Motor neuron (in vitro differentiated cells): ENCODE data around the gene CLCN7. TPM values are rescaled to one million over a fixed set of nuclear protein-coding genes. Genes with fewer than 3 reads are reported as not detected.

Experiments used
- ATAC-seq, 8 experiments: fragments of 200-7000 bp; cut with Tn5 transposase; replicated peaks in 6 of 8; 2 replicates each; pipeline ENCODE4 v1.8.0; 2021; ENCODE audit warnings: mild to moderate bottlenecking in 8 of 8, moderate library complexity in 8 of 8
- H3K27ac ChIP-seq, 2 donors: fragments of 250-450 bp; sonication (Bioruptor Pico); 2 replicates each; pipeline ENCODE4 v1.9.0; 2021; ENCODE audit warnings: antibody characterized with exemption in 2 of 2, mild to moderate bottlenecking in 2 of 2, moderate library complexity in 1 of 2
- H3K4me1 ChIP-seq, 2 donors: fragments of 250-450 bp; sonication (Bioruptor Pico); replicated peaks in 1 of 2; 2 replicates each; pipeline ENCODE4 v1.6.1; 2021; ENCODE audit warnings: antibody characterized with exemption in 2 of 2, mild to moderate bottlenecking in 2 of 2, moderate library complexity in 1 of 2
- H3K4me3 ChIP-seq, 5 donors: fragments of 250-450 bp; sonication (Bioruptor Pico); 2 replicates each; pipeline ENCODE4 v1.9.0; 2021; ENCODE audit warnings: antibody characterized with exemption in 5 of 5, mild to moderate bottlenecking in 5 of 5, moderate library complexity in 4 of 5
- WGBS, 10 experiments: fragments of 450-650 bp; shearing (Covaris generic); methylation state at CpG; one replicate each; pipeline ENCODE4 v1.0.0; 2022; 5-methylcytosine and 5-hydroxymethylcytosine counted together
- in situ Hi-C, 9 experiments: fragments of 400-800 bp; cut with MboI; loops; one replicate each; pipeline ENCODE4 v1.15.0; 2021; ENCODE audit warnings: low sequenced_read_pairs in 9 of 9, low pct_unique_long_range_greater_than_20kb in 2 of 9; ENCODE audit not compliant: unreplicated experiment in 9 of 9
- total RNA-seq, 8 experiments: library from RNA; unstranded; fragments of 300-600 nt; gene quantifications; 2 replicates each; pipeline versions ENCODE4 v1.2.3 to v1.2.4, GENCODE V29; 2022

CLCN7 gene
- total RNA-seq, 8 experiments from 2014 or later, result 10.0 to 58.5 (median 27.4) TPM

GRCh38 chr16:1416521-1416941 is 58.3 kb downstream of the CLCN7 start:
- Histone ChIP-seq H3K4me3 (no peak overlapping the region), H3K4me1 (peaks cover 14 to 23% of the 10 kb centered on the region in 2 donors), H3K27ac (no peak overlapping the region)
- ATAC-seq, result peak in 1 of 8 experiments; percentile 3
- in situ Hi-C loops, result no loop called here
- WGBS, 10 experiments, result 59 to 93% (median 81%) methylated on average over 2 to 3 of the region's 3 CpGs; no CpG with 5 or more reads in 5 of the 10 experiments

DNA sequence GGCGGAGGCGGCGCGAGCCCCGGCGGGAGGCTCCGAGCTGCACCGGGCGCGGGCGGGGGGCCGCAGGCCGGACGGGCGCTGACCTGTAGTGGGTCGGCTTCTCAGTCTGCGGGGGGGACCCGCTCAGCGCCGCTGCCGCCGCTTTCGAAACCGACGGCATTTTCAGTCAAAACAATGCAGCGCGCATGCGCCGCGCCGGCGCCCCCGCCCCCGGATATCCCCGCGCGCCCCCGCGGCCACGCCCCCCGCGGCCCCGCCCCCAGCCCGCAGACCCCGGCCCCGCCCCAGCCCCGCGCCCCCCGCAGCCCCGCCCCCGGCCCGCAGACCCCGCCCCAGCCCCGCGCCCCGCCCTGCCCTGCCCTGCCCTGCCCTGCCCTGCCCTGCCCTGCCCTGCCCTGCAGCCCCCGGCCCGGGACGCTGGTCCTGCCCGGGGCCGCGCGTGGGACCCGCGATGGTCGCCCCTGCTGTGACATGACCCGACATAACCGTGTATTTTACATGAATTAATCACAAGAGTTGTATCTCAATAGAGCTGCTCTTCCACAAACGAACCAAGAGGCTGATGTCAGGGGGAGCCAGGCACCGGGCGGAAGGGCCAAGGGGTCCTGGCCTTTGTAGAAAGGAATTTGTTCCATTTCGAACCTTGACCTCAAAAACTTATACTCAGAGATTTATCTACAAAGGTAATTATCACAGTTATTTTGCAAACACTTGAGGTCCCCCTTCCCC is 60.1 kb downstream of the CLCN7 start, which contains the start of gene UNKL:
TSS of gene UNKL (minus strand) at position 173 of the 729 bp plus-strand sequence. CDS start at position 160, 13 bp downstream.
- in situ Hi-C loops, result no loop called here
- Histone ChIP-seq H3K4me1 (peaks cover 10 to 19% of the 10 kb centered on the region in 2 donors), H3K4me3 (peak within 1 kb of the TSS; percentile 63 to 100 (median 90)), H3K27ac (peak within 1 kb of the TSS; percentile 65 to 87)
- peak; percentile 16 to 79 (median 76) for ATAC-seq
- WGBS, 10 experiments, result 7 to 53% (median 34%) methylated on average over 3 to 6 of the region's 72 CpGs; no CpG with 5 or more reads in 6 of the 10 experiments

GRCh38 chr16:1413684-1414531 is 60.9 kb downstream of the CLCN7 start:
- ATAC-seq, result peak; percentile 33 to 70 (median 58)
- peak overlapping the region; percentile 65 to 87 for H3K27ac ChIP-seq
- 10 to 13% (median 11%) methylated on average over 2 to 10 of the region's 85 CpGs; no CpG with 5 or more reads in 7 of the 10 experiments for WGBS, 10 experiments
- in situ Hi-C loops, result no loop called here
- peaks cover 8 to 15% of the 10 kb centered on the region in 2 donors for H3K4me1 ChIP-seq
- peak overlapping the region; percentile 63 to 100 (median 90) for H3K4me3 ChIP-seq

GRCh38 chr16:1412847-1413246 is 62.0 kb downstream of the CLCN7 start:
- no peak overlapping the region for H3K27ac ChIP-seq
- in situ Hi-C loops, result no loop called here
- 80 to 100% methylated on average over 1 to 2 of the region's 2 CpGs; no CpG with 5 or more reads in 8 of the 10 experiments for WGBS, 10 experiments
- peaks cover 7 to 10% of the 10 kb centered on the region in 2 donors for H3K4me1 ChIP-seq
- no peak for ATAC-seq
- H3K4me3 ChIP-seq, result no peak overlapping the region

GRCh38 chr16:1408171-1408837 is 66.5 kb downstream of the CLCN7 start:
- peaks cover 7% of the 10 kb centered on the region in 2 donors for H3K4me1 ChIP-seq
- peak; percentile 89 to 95 (median 93) for ATAC-seq
- peak overlapping the region; percentile 54 to 81 (median 68) for H3K4me3 ChIP-seq
- H3K27ac ChIP-seq, result peak overlapping the region; percentile 71 to 79
- in situ Hi-C loops, result no loop called here
- WGBS, 10 experiments, result 0 to 3% (median 0%) methylated on average over 1 to 5 of the region's 42 CpGs; no CpG with 5 or more reads in 7 of the 10 experiments

DNA sequence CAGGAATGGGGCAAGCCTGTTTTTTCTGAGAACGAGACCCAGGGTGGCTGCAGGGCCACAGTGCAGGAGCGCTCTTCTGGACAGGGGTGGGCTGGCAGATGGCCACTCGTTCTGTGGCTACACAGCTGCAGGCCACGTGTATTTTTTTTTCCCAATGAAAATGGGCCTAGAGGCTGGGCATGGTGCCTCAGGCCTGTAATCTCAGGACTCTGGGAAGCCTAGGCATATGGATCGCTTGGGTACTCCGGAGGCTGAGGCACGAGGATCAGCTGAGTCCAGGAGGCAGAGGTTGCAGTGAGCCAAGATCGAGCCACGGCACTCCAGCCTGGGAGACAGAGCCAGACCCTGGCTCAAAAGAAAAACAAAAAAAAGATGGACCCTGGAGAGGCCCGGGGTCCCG is 67.1 kb downstream of the CLCN7 start:
- peak in 6 of 8 experiments; percentile 59 to 66 (median 63) for ATAC-seq
- in situ Hi-C loops, result no loop called here
- WGBS, 10 experiments, result 33 to 49% (median 35%) methylated on average over 3 to 4 of the region's 11 CpGs; no CpG with 5 or more reads in 7 of the 10 experiments
- peaks cover 7% of the 10 kb centered on the region in 2 donors for H3K4me1 ChIP-seq
- peak overlapping the region; percentile 54 to 81 (median 68) for H3K4me3 ChIP-seq
- peak overlapping the region in 1 of 2 donors; percentile 9 for H3K27ac ChIP-seq

GRCh38 chr16:1403733-1404132 is 71.1 kb downstream of the CLCN7 start:
- no peak for ATAC-seq
- in situ Hi-C loops, result no loop called here
- 76 to 94% (median 92%) methylated on average over 2 to 6 of the region's 14 CpGs; no CpG with 5 or more reads in 7 of the 10 experiments for WGBS, 10 experiments
- H3K4me1 ChIP-seq, result peaks cover 1 to 4% of the 10 kb centered on the region in 2 donors
- no peak overlapping the region for H3K4me3 ChIP-seq
- H3K27ac ChIP-seq, result no peak overlapping the region

GRCh38 chr16:1403036-1403435 is 71.8 kb downstream of the CLCN7 start:
- H3K27ac ChIP-seq, result no peak overlapping the region
- H3K4me3 ChIP-seq, result no peak overlapping the region
- whole genome bisulfite sequencing, 10 experiments, result 78 to 98% (median 87%) methylated on average over 1 to 13 of the region's 22 CpGs; no CpG with 5 or more reads in 4 of the 10 experiments
- no peak for ATAC-seq
- H3K4me1 ChIP-seq, result peaks cover 0 to 3% of the 10 kb centered on the region in 2 donors
- in situ Hi-C loops, result no loop called here

DNA sequence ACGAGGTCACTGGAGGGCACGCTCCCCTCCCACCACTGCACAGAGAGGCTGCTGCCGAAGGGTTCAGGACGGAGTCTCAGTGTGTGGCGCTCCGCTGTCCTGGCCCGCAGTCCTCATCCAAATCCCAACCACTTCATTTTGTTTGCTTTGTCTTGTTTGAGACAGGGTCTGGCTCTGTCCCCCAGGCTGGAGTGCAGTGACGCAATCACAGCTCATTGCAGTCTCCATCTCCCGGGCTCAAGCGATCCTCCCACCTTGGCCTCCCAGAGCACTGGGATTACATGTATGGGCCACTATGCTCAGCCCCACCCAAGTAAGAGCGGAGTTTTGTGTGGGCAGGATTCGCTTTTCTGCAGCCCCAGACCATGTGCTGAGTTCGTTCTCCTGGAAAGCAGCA is 73.1 kb downstream of the CLCN7 start:
- Histone ChIP-seq H3K27ac (no peak overlapping the region), H3K4me1 (no peaks in the 10 kb centered on the region), H3K4me3 (no peak overlapping the region)
- in situ Hi-C loops, result no loop called here
- 55 to 100% (median 95%) methylated on average over 2 to 8 of the region's 13 CpGs; no CpG with 5 or more reads in 3 of the 10 experiments for WGBS, 10 experiments
- ATAC-seq, result no peak

- Histone ChIP-seq H3K4me3 (no peak overlapping the region), H3K4me1 (no peaks in the 10 kb centered on the region), H3K27ac (no peak overlapping the region)
- in situ Hi-C loops, result no loop called here
- no peak for ATAC-seq
- 100% methylated on average over 1 to 2 of the region's 29 CpGs; no CpG with 5 or more reads in 8 of the 10 experiments for WGBS, 10 experiments
These were observed 73.6 kb downstream of the CLCN7 start for GRCh38 chr16:1401061-1401757.

DNA sequence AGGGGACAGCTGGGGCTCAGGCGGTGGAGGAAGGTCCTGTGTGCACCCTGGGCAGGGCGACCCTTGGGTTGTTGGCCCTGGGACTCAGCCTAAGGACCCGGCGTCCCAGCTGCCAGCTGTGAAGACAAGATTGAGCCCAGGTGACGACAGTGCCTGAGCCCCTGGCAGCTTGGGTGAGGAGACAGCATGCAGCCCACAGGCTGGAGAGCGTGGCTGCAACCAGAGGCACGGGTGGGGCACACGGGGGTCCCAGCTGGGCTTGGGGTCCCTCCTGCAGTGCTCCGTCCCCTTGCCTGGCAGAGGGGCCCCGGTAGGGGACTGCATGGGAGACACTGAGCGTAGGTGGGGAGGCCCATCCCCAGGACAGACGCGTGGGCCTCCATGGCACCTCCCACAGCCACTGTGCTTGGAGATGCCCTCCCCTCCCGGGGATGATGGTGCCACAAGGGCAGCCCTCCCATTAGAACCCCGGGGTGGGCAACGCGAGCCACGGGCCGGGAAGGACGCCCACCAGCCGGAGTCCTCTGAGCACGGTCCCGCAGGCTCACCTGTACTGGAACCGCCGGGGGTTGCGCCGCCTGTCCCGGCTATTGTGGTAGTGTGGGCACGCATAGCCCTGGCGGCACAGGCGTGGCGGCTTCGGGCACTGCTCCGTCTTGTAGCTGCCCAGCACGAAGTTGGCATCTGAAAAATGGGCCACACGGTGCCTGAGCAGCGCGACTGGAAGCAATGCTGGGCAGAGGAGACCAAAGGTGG is 75.8 kb downstream of the CLCN7 start:
- H3K4me1 ChIP-seq, result no peaks in the 10 kb centered on the region
- in situ Hi-C loops, result no loop called here
- peak in 3 of 8 experiments; percentile 17 to 27 (median 19) for ATAC-seq
- no peak overlapping the region for H3K27ac ChIP-seq
- H3K4me3 ChIP-seq, result no peak overlapping the region
- WGBS, 10 experiments, result 96 to 100% (median 100%) methylated on average over 1 to 14 of the region's 38 CpGs; no CpG with 5 or more reads in 7 of the 10 experiments
